IPS DF 4.7 (cell line): ENCODE measurements around the gene KCNMA1.

Experiments
- DNase-seq: peaks from one replicate; pipeline ENCODE4 v3.0.0-alpha.2; 2013; ENCODE audit warnings: low spot score; ENCODE audit errors: extremely low read depth

KCNMA1 gene

DNA sequence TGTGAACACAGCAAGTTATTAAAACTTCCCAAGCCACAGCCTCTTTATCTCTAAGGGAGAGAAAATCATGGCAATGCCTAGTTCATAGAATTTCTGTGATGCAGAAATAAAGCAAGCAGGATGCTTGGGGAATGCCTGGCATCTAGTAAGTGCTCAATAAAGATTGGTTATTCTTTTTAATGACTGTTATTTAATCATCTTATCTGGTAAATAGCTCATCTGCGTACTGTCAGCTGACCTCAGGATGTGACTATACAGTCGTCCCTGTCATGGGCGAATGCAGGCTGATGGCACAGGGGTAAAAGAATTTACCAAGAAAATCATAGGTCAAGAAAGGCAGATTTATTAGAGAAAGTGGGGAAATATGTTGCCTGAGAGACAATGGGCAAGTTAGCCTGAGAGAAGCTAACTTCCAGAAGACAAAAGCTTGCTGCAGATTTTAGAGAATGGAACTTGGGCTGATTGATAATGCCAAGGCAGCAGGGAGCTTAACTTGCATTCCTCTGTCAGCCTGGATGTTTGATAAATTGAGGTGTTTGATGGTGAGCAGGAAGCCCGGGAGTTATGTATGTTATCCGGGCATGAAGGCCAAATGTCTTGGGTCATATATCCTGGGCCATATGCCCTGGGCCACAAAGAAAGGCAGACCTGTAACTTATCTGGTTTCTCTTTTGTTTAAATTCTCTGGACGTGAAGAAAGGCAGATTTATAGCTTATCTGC, 126.0 kb downstream of the KCNMA1 start:
- DNase-seq = no peak

DNA sequence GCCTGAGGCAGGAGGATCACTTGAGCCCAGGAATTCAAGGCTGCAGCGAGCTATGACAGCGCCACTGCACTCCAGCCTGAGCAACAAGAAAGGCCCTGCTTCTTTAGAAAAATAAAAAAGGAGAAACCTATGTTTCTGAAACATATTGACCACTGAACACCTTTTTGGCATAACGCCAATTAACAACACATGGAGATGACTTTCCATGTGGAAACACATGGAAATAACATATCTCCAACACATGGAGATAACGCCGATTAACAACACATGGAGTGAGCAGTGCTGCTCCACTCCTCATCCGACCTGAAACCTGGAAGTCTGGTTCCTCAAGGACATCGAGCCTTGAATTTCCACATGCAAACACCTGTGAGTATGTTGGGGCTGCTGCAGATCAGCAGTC, 126.9 kb downstream of the KCNMA1 start:
- no peak for DNase-seq

DNA sequence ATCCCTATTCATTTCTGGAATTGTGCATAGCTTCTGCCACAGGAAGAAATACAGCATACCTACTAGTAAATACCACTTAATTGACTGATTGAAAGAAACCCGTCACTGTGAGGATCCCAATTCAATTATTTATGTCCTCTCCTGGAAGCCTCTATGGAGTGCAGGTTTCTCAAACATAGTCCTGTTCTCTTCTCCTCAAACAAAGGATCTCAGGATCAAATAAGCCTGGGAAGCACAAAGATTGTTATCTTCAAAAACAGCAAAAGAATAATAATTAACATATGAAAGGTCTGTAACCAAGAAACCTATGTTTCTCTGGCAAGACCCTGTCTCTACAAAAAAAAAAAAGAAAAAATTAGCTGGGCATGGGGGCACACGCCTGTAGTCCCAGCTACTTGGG, 127.3 kb downstream of the KCNMA1 start:
- no peak for DNase-seq

DNA sequence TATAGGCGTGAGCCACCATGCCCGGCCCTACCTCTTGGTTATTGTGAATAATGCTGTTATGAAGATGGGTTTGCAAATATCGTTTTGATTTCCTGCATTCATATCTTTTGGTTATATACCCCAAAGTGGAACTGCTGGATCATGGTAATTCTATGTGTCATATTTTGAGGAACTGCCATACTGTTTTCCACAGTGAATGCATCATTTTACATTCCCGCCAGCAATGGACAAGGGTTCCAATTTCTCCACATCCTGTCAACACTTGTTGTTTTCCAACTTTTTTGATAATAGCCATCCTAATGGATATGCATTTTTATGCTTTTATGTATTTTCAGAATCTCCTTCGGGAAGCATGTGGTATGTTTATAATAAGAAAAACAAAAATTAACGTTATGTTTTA, 128.2 kb downstream of the KCNMA1 start:
- no peak for DNase-seq

DNA sequence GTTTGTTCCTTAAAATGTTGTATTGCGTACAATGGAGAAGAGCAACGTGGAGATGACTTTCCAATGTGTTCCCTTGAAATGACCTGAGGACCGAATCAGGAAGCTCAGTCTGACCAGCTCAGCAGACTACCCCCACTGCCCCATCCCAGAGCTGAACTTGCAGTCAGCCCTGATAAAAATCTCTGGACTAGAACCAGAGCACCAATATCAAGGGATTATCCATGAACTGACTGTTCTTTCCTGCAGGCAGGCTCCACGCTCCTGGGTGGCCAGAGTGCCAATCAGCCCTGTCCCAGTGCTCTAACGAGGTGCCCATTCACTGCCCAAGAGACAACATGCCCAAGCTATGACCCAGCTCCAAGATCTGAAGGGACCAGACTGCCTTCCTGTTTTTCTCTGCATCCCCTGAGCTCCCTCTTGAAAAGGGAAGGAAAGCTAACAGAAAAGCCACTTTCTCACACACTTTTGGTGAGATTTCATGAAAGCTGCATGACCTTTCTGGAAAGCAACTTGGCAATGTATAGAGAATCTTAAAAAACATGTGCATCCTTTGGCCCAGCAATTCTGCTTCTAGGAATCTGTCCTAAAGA, 130.2 kb downstream of the KCNMA1 start:
- DNase-seq = no peak

DNA sequence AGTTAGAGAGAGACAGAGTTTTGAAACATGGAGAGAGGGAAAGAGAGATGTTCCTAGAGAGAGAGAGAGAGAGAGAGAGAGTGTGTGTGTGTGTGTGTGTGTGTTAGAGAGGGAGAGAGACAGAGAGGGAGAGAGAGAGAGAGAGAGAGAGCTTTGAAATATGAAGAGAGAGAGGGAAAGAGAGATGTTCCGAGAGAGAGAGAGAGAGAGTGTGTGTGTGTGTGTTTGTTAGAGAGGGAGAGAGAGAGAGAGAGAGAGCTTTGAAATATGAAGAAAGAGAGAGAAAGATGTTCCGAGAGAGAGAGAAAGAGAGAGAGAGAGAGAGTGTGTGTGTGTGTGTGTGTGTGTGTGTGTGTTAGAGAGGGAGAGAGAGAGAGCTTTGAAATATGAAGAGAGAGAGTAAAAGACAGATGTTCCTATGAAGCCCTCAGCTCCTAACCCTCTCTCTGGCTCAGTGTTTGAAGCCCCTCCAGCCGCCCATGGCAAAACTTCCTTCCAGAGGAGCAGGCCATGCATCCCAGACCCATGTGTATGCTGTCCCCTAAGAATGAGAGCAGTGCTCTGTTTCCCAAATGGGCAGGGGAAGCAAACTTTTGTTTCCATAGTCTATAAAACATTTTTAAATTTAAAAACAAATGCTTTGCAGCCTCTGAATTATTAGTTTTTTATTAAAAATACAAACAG, 130.9 kb downstream of the KCNMA1 start:
- DNase-seq = no peak

DNA sequence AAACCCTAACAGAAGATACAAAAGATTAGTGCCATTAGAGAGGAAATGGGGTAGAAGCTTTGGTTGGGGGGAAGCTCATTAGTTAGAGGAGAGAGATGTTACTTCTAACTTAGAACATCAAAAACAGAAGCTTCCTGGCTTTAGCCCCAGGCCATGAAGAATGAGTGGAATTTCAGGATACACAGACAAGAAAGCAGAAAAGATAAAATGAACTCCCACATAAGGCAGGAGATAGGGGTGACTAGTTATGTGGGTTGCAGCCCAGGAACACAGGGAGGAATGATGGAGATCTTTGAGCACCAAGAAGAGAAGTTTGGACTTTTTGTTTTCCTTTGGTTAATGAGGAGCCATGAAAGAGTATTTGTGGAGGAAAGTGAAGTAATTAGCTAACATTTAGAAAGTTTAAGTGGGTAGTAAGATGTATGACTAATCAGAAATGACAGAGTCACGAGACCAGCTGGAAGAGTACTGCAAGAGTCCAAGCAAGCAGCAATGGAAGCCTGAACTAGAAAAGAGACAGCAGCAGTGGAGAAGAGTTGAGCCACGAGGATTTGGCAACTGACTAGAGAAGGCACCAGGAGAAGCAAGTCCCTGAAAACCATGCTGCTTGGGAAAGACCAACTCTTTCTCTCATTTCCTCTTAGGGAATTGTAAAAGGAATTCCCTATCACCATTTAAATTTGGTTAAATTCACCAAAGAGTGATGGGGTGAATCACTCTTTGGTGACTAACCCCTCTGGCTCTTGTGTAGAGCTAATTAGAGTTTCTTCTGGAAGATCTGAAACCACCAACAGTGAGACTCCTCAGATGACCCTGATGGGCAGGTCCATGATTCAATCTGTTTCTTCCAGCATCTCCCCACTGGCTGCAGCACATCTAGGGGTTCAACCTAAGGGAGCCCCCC, 131.9 kb downstream of the KCNMA1 start:
- no peak for DNase-seq

DNA sequence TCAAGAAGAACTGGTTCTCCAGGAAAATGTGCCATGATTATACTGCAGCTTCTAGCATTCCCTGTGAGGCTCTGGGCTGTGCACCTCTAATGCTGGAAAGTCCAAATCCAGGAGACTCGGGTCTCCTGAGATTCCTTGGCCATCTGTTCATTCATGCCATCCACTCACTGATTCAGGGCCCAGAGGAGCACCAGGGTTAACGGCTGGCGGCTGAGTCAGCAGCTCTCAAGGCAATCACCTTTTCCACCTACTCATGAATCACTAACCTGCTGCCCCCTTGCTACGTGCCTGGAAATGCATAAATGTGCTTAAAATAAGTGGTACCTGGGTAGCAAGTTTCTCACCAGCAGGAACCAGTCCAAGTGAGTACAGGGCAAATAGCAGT, 132.7 kb downstream of the KCNMA1 start:
- DNase-seq = no peak

DNA sequence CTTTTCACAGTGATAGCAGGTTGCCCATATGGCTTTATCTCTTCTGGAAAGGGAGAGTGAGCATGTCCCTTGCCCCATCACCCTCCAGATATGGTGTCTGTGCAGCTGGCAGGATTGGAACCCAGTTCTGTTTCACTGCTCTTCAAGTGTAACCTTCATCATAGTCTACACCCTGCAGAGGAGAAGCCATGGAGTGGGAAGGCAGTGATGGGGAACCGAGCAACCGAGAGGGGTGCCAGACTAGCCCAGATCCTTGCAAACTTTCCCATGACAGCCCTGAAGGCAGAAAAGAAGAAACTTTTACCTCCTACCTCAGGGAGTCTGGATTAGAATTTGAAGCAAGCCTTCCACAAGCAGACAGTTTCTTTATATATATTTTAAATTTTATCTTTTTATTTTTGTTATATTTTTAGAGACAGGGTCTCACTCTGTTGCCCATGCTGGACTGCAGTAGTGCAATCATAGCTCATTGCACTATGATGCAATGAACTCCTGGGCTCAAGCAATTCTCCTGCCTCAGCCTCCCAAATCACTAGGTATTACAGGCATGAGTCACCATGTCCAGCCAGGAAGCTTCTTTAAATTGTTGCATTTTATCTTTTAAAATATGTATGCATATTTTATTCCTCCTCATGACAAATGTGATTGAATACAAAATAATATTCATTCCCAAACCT, 133.3 kb downstream of the KCNMA1 start:
- no peak for DNase-seq

DNA sequence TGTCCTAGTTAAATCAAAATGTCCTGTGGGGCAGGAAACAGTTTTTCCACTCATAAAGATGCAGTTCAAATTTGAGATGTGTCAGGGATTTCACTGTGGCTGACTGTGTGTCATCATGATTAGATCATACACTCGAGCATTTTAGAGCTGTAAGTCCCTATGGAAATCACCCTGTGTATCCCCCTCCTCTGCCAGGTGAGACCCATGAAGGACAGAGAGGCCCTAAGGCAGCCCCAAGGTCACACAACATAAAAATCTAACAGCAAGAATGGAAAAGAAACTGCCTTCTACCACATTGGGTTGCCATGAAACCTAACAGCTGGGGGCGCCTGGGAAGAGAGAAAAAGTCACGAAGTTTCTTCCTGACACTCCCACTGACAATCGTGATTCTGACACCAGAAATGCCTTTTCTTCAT, 135.8 kb downstream of the KCNMA1 start:
- no peak for DNase-seq

DNA sequence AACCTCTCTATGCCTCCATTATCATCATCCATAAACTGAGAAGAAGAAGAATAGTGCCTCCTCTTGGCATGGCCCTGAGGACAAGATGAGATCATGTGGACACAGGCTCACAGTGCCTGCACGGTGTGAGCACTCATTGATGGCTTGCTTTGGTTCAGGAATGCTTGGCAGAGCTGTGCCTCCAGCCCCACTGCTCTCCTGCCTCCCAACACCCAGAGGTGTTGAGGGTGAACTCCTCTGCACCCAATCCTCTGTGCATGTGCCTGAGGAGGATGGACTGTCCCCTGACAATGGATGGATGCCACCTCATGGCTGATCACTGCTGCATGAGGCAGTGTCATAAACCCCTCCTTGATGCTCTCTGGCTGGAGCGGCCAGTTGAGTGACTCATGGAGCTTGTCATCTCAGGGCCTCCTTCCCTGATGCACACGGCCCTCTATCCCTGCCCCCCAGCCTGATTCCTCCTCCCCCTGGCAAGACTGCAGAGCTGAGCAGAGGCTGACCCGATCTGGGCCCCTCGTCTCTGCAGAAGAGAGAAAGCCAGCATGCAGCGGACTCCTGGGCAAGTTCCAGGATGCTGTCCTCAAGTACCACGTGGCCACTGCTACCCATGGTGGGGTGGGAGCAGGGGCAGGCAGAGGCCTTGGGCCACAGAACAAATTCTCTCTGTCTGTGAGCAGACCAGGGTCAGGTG, 136.3 kb downstream of the KCNMA1 start:
- DNase-seq = no peak

DNA sequence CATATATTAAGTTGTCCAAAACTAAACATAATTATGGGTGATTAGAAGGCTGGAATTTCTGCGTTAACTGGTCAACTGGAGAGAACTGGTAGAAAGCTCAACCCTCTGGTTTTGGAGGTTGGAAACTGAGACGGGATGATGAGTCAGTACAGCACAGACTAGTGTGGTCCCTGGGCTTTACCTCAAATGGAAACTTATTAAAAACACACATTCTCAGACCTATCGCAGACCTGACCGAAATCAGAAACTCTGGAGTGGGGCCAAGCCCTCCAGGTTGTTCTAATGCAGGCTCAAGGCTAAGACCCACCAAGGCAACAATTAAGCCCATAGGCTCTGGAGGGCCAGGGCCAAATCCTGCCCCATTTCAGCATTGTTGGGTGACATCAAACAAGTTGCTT, 136.9 kb downstream of the KCNMA1 start:
- DNase-seq = no peak

DNA sequence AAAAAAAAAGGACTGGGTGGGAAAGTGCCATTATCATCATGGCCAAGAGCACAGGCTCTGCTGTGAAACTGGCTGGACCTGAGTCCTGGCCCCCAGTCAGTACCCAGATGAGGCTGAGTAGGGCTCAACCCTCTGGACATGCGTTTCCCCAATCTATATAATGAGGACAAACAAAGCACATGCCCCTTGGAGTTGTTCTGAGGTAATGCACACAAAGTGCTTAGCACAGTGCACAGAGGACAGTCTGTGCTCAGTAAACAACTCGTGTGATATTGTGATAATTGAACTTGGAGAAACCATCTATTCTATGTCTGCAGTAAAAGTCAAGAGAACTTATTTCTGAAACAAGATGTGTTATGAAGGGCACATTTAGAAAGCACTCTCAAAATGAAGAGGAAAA, 138.8 kb downstream of the KCNMA1 start:
- no peak for DNase-seq

DNA sequence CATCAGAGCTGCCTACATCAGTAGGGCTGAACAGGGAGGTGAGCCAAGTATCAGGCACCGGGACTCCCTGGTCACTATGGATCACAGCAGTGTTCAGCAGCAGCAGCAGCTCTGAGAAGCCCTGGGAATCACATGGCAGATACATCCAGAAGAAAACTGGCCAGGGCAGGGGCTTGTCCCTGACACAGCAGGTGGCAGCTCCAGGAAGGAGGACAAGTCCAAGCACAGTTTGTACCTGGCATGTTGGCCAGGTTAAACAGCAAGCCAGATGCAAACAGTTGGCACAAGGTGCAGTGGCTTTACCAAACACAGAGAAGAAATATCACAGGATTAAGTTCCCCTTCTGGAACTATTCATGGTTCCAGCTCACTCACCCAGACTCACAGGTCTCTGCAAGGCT, 139.4 kb downstream of the KCNMA1 start:
- DNase-seq = no peak

DNA sequence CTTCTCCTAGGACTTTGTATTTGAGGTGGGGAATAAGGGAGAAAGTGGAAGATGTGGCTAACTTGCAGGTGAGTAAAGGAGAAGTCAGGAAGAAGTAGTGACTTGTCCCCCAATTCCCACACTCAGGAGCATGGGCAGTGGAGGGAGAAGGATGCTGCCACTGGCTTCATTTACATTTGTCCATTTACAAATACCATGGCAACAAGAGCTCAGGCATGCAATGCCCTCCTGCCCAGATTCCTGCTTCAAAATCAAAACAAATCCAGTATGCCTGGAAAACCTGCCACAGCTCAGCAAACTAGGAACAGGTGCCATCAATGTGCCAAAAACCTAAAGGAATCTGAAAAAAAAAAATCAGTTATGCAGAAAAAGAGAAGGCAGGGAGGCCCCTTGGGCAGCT, 139.9 kb downstream of the KCNMA1 start:
- no peak for DNase-seq

DNA sequence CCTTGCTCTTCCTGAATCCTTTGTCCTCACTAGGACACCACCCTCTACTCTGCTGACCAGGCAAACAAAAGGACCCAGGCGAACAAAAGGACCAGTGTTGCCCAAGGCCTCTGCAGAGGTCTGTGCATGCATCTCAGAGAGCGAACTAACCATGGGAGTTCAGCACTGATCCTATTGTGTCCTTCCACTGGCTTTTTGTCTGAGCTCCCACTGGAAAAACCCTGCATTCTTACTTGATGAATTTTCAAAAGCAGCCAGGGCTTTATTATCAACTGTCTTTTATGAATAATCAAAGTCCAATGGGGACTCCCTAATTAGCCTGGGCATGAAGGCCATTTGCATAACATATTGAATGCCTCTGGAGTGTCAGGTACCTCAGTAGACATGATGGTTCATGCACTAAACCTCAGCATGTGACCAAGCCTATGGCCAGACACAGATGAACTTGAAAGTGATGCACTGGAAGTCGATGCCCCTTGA, 140.6 kb downstream of the KCNMA1 start:
- DNase-seq = no peak

DNA sequence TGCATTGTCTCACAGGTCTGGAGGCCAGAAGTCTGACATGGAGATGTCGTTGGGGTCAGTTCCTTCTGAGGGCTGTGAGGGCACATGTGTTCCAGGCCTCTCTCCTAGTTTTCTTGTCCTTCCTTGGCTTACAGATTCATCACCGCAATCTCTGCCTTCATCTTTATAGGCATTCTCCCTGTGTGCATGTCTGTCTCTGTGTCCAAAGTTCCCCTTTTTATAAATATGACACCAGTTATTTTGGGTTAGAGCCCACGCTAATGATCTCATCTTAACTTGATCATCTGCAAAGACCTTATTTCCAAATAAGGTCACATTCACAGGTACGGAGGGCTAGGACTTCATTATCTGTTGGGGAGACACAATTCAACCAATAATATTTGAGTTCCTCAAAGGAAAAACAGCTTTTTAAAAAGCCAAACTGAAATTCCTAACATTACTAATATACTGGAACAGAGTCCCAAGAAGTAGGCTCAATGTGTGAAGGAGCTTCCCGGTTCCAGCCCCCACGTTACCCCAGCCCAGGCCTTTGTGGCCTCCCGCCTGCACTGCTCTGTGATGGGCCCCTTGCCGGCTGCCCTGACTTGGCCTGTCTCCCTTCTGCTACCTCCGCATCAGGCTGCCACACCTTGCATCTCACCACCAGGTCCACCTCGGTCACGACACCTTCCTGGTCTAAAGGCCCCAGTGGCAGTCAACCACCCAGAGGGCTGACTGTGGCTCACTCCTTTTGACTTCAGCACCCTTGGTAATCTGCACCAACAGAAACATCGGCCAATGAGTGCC, 142.7 kb downstream of the KCNMA1 start:
- no peak for DNase-seq

DNA sequence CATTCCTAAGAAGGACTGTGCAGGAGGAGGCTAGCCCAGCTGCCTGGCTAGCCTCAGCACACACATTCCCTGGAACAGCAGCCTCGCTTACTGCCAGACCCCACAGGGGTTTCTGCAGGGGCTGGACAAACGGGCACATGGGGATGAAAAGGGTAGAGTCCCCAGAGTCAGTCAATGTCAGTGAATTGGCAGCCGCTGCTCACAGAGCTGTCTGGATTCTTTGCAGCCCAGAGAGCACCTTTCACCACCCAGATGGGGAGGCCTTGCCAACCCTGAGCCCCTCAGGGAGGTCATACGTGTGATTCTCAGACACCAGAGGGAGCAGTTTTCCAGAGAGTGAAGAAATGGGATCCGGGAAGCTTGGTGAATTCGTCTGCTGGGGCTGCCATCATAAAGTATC, 143.3 kb downstream of the KCNMA1 start:
- DNase-seq = no peak

DNA sequence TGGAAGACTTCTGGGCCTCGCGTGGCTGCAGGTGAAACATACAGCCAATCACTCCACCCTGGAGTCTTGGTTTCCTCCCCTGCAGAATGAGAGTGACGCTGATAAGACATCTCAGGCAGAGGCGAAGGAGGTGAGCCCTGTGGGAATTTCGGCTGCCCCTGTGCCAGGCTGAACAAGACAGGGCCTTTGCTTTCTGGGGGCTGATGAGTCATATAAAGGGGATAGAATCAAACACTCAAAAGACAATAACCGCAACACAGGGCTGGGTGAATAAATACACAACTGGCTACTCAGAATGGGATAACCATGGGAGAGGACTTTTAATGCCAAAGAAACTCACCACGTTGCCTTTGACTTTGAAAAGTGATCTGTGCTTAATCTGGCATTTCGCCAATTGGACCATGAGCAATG, 143.8 kb downstream of the KCNMA1 start:
- DNase-seq = no peak
